Colon (tissue), 2 donors: ENCODE measurements around the gene ACBD6.
A peak's percentile ranks its signal among the peaks of the same experiment; 100 is the strongest.
"Not testable (repeated sequence)": the region's sequence is repeated elsewhere in the genome, so short reads cannot be mapped to it uniquely, and the experiment has no call there.

Source experiments
- FAIRE-seq: peaks from 2 replicates; lab custom pipeline; 2012; peaks lifted over from hg19 to GRCh38; lab: Jason Lieb, UNC
- donor health status: control.
- donor health status: control.

ACBD6 gene

GRCh38 chr1:180488661-180489060, 13.7 kb downstream of the ACBD6 start:
- no peak for FAIRE-seq

- no peak for FAIRE-seq
These were observed 16.3 kb downstream of the ACBD6 start for GRCh38 chr1:180486092-180486491.

- FAIRE-seq = no peak
These were observed 17.9 kb downstream of the ACBD6 start for GRCh38 chr1:180484490-180484889.

- FAIRE-seq = no peak
These were observed 19.7 kb downstream of the ACBD6 start for GRCh38 chr1:180482425-180483275.

- no peak for FAIRE-seq
These were observed 32.3 kb downstream of the ACBD6 start for GRCh38 chr1:180470031-180470430.

GRCh38 chr1:180468311-180468710, 34.1 kb downstream of the ACBD6 start:
- no peak for FAIRE-seq

- FAIRE-seq = no peak
These were observed 40.3 kb downstream of the ACBD6 start for GRCh38 chr1:180462102-180462501.

GRCh38 chr1:180461682-180462081, 40.7 kb downstream of the ACBD6 start:
- not testable (repeated sequence) for FAIRE-seq

- peak; percentile 87 for FAIRE-seq
These were observed 43.6 kb downstream of the ACBD6 start for GRCh38 chr1:180458807-180459206.

GRCh38 chr1:180456191-180456590, 46.2 kb downstream of the ACBD6 start:
- FAIRE-seq = no peak

- no peak for FAIRE-seq
These were observed 50.9 kb downstream of the ACBD6 start for GRCh38 chr1:180451504-180451903.

GRCh38 chr1:180444522-180444921, 57.9 kb downstream of the ACBD6 start:
- no peak for FAIRE-seq

GRCh38 chr1:180440335-180440734, 62.0 kb downstream of the ACBD6 start:
- FAIRE-seq = no peak

GRCh38 chr1:180435566-180435965, 66.8 kb downstream of the ACBD6 start:
- FAIRE-seq = no peak

- no peak for FAIRE-seq
These were observed 68.5 kb downstream of the ACBD6 start for GRCh38 chr1:180433873-180434272.

- no peak for FAIRE-seq
These were observed 70.7 kb downstream of the ACBD6 start for GRCh38 chr1:180431683-180432082.

GRCh38 chr1:180428782-180429695, 73.3 kb downstream of the ACBD6 start:
- FAIRE-seq = no peak

GRCh38 chr1:180425952-180426351, 76.4 kb downstream of the ACBD6 start:
- FAIRE-seq = no peak

GRCh38 chr1:180424848-180425457, 77.4 kb downstream of the ACBD6 start:
- no peak for FAIRE-seq

- no peak for FAIRE-seq
These were observed 80.8 kb downstream of the ACBD6 start for GRCh38 chr1:180421614-180422013.

GRCh38 chr1:180421145-180421544, 81.2 kb downstream of the ACBD6 start:
- FAIRE-seq = not testable (repeated sequence)

GRCh38 chr1:180415985-180416633, 86.3 kb downstream of the ACBD6 start:
- FAIRE-seq = no peak
